H1 (cell line): ENCODE measurements around the gene DIPK1C. TPM values are rescaled to one million over a fixed set of nuclear protein-coding genes. Genes with fewer than 3 reads are reported as not detected.

Experiments
- CTCF ChIA-PET: fragments of 300-600 bp; sonication (Branson Sonifier 250); formaldehyde crosslinking; loops from one replicate; lab custom pipeline; 2021; ENCODE audit not compliant: partially characterized antibody; lab: Charles Lee
- POLR2A ChIA-PET: fragments of 300-600 bp; sonication (Branson Sonifier 250); formaldehyde crosslinking; loops from one replicate; lab custom pipeline; 2021; ENCODE audit warnings: inconsistent platforms; ENCODE audit not compliant: partially characterized antibody; lab: Charles Lee
- DNase-seq, 2 experiments: peaks; one replicate each; pipeline versions ENCODE4 v3.0.0 to v3.0.0-alpha.2; 2010 to 2022; ENCODE audit warnings: low spot score in 2 of 2, low read depth in 1 of 2, mixed read lengths in 1 of 2
- FAIRE-seq: peaks from 2 replicates; lab custom pipeline; 2011; peaks lifted over from hg19 to GRCh38; lab: Jason Lieb, UNC
- H2AFZ ChIP-seq: 2 replicates; pipeline ENCODE4 v1.8.1; 2012; ENCODE audit warnings: low read length, inconsistent platforms
- H2AK5ac ChIP-seq: 2 replicates; pipeline ENCODE4 v1.6.1; 2013; ENCODE audit warnings: low read depth, low read length
- H2BK120ac ChIP-seq: replicated peaks from 2 replicates; pipeline ENCODE3; 2013; ENCODE audit warnings: low read depth, low read length, inconsistent platforms
- H2BK12ac ChIP-seq: 2 replicates; pipeline ENCODE4 v1.6.1; 2013; ENCODE audit warnings: low read depth, low read length
- H2BK15ac ChIP-seq: 2 replicates; pipeline ENCODE4 v1.6.1; 2013; ENCODE audit warnings: low read length
- H2BK20ac ChIP-seq: 2 replicates; pipeline ENCODE4 v1.6.1; 2013; ENCODE audit warnings: low read length
- H2BK5ac ChIP-seq: 2 replicates; pipeline ENCODE4 v1.6.1; 2013; ENCODE audit warnings: low read depth, low read length
- H3K14ac ChIP-seq: 2 replicates; pipeline ENCODE4 v1.6.1; 2013; ENCODE audit warnings: inconsistent platforms; ENCODE audit not compliant: insufficient read length
- H3K18ac ChIP-seq: 2 replicates; pipeline ENCODE4 v1.6.1; 2013; ENCODE audit warnings: low read length; ENCODE audit errors: extremely low read depth
- H3K23ac ChIP-seq: 2 replicates; pipeline ENCODE4 v1.6.1; 2013; ENCODE audit warnings: inconsistent platforms; ENCODE audit not compliant: insufficient read length
- H3K23me2 ChIP-seq: 2 replicates; pipeline ENCODE4 v1.6.1; 2013; ENCODE audit warnings: low read depth, low read length
- H3K27ac ChIP-seq: 2 replicates; pipeline ENCODE4 v1.6.1; 2011; ENCODE audit warnings: low read depth, low read length, inconsistent platforms
- H3K27me3 ChIP-seq, 4 experiments: replicated peaks in 1 of 4; 1 replicate in 1 of 4; 2 replicates in 3 of 4; pipeline versions ENCODE4 v1.6.1 to v1.8.1; 2011 to 2013; ENCODE audit warnings: low read length in 3 of 4, mild to moderate bottlenecking in 3 of 4, inconsistent platforms in 2 of 4, mixed read lengths in 2 of 4, moderate library complexity in 1 of 4; ENCODE audit not compliant: control insufficient read depth in 3 of 4, insufficient read depth in 3 of 4; ENCODE audit errors: extremely low read depth in 1 of 4
- H3K36me3 ChIP-seq, 4 experiments: 2 replicates each; pipeline versions ENCODE4 v1.6.1 to v1.8.1; 2011 to 2013; ENCODE audit warnings: mild to moderate bottlenecking in 4 of 4, low read length in 3 of 4, moderate library complexity in 2 of 4, control low read depth in 1 of 4, inconsistent platforms in 1 of 4; ENCODE audit not compliant: insufficient read depth in 4 of 4, control insufficient read depth in 2 of 4
- H3K4ac ChIP-seq: replicated peaks from 2 replicates; pipeline ENCODE3; 2013; ENCODE audit warnings: low read length, low read depth, mixed read lengths, inconsistent platforms; ENCODE audit not compliant: insufficient read length
- H3K4me1 ChIP-seq, 4 experiments: replicated peaks in 1 of 4; 1 replicate in 1 of 4; 2 replicates in 3 of 4; pipeline versions ENCODE4 v1.6.1 to v1.8.1; 2011 to 2013; ENCODE audit warnings: low read length in 3 of 4, inconsistent platforms in 2 of 4, mixed read lengths in 1 of 4; ENCODE audit not compliant: insufficient read depth in 4 of 4, control insufficient read depth in 3 of 4
- H3K4me2 ChIP-seq, 2 experiments: 2 replicates each; pipeline versions ENCODE4 v1.6.1 to v1.8.1; 2011 to 2013; ENCODE audit warnings: low read depth in 2 of 2, low read length in 2 of 2, control low read depth in 1 of 2, inconsistent platforms in 1 of 2, mild to moderate bottlenecking in 1 of 2; ENCODE audit not compliant: insufficient read depth in 1 of 2
- H3K4me3 ChIP-seq, 4 experiments: fragments of 200-600, 300-600 bp in 1 of 4; sonication (generic), shearing (Covaris generic), sonication (Bioruptor Twin) in 1 of 4; 2 replicates each; pipeline versions ENCODE4 v1.5.1 to v1.8.1; 2011 to 2016; ENCODE audit warnings: low read length in 4 of 4, low read depth in 3 of 4, control low read depth in 2 of 4, inconsistent platforms in 2 of 4, mild to moderate bottlenecking in 2 of 4, mixed read lengths in 1 of 4, moderate library complexity in 1 of 4; ENCODE audit not compliant: insufficient read depth in 2 of 4; ENCODE audit errors: extremely low read depth in 1 of 4
- H3K56ac ChIP-seq: replicated peaks from 2 replicates; pipeline ENCODE3; 2013; ENCODE audit warnings: low read depth, mild to moderate bottlenecking, mixed read lengths, low read length, inconsistent platforms; ENCODE audit not compliant: insufficient read length
- H3K79me1 ChIP-seq: 2 replicates; pipeline ENCODE4 v1.6.1; 2013; ENCODE audit warnings: low read depth, low read length, control low read depth
- H3K79me2 ChIP-seq, 2 experiments: 2 replicates each; pipeline versions ENCODE4 v1.6.1 to v1.8.1; 2012 to 2013; ENCODE audit warnings: low read length in 2 of 2, mild to moderate bottlenecking in 2 of 2, inconsistent platforms in 1 of 2; ENCODE audit not compliant: insufficient read depth in 2 of 2, control insufficient read depth in 1 of 2
- H3K9ac ChIP-seq, 4 experiments: replicated peaks in 1 of 4; 1 replicate in 1 of 4; 2 replicates in 3 of 4; pipeline versions ENCODE4 v1.6.1 to v1.8.1; 2011 to 2013; ENCODE audit warnings: low read depth in 3 of 4, low read length in 3 of 4, control low read depth in 2 of 4, mild to moderate bottlenecking in 2 of 4, moderate library complexity in 2 of 4, inconsistent platforms in 1 of 4; ENCODE audit errors: extremely low read depth in 1 of 4
- H3K9me3 ChIP-seq, 2 experiments: 2 replicates each; pipeline versions ENCODE4 v1.6.1 to v1.8.1; 2012 to 2013; ENCODE audit warnings: mild to moderate bottlenecking in 2 of 2, moderate library complexity in 2 of 2, control low read depth in 1 of 2, inconsistent platforms in 1 of 2, low read depth in 1 of 2, low read length in 1 of 2, mixed read lengths in 1 of 2; ENCODE audit not compliant: insufficient read depth in 2 of 2
- H4K20me1 ChIP-seq, 2 experiments: replicated peaks in 1 of 2; 2 replicates each; pipeline versions ENCODE3 to v1.8.1; 2011 to 2013; ENCODE audit warnings: inconsistent platforms in 2 of 2, low read length in 2 of 2, mild to moderate bottlenecking in 1 of 2; ENCODE audit not compliant: insufficient read depth in 2 of 2, control insufficient read depth in 1 of 2
- H4K5ac ChIP-seq: 2 replicates; pipeline ENCODE4 v1.6.1; 2013; ENCODE audit warnings: low read length, low read depth, mixed read lengths, inconsistent platforms; ENCODE audit not compliant: insufficient read length
- H4K8ac ChIP-seq: 2 replicates; pipeline ENCODE4 v1.8.0; 2013; ENCODE audit warnings: mild to moderate bottlenecking, moderate library complexity, low read length, inconsistent platforms; ENCODE audit not compliant: insufficient read depth; ENCODE audit errors: extremely low read depth
- H4K91ac ChIP-seq: replicated peaks from 2 replicates; pipeline ENCODE3; 2013; ENCODE audit warnings: low read length, mixed read lengths, inconsistent platforms; ENCODE audit not compliant: insufficient read length
- CHD2 ChIP-seq: IDR thresholded peaks from 2 replicates; pipeline ENCODE4 v1.6.1; 2012; ENCODE audit warnings: low read length, improper control_type of control experiment
- JUN ChIP-seq: IDR thresholded peaks from 2 replicates; pipeline ENCODE4 v1.6.1; 2011; ENCODE audit warnings: low read depth, mild to moderate bottlenecking, improper control_type of control experiment, low read length
- KDM4A ChIP-seq: IDR thresholded peaks from one replicate; pipeline ENCODE4 v1.7.1; 2012; ENCODE audit warnings: low read depth, mild to moderate bottlenecking, moderate library complexity, low read length, inconsistent platforms; ENCODE audit not compliant: severe bottlenecking
- MAFK ChIP-seq: IDR thresholded peaks from 2 replicates; pipeline ENCODE4 v1.6.1; 2012; ENCODE audit warnings: low read depth, mild to moderate bottlenecking, improper control_type of control experiment, low read length
- RAD21 ChIP-seq, 2 experiments: IDR thresholded peaks in 1 of 2; conservative IDR thresholded peaks in 1 of 2; 2 replicates each; pipeline ENCODE4 v1.6.1; 2011; ENCODE audit warnings: low read depth in 2 of 2, low read length in 2 of 2, improper control_type of control experiment in 1 of 2, inconsistent platforms in 1 of 2, mild to moderate bottlenecking in 1 of 2, moderate library complexity in 1 of 2
- RFX5 ChIP-seq: IDR thresholded peaks from 2 replicates; pipeline ENCODE4 v1.6.1; 2011; ENCODE audit warnings: low read depth, low read length, improper control_type of control experiment, borderline replicate concordance
- WGBS, 2 experiments: shearing (Covaris generic) in 1 of 2; methylation state at CpG; one replicate each; pipeline versions ENCODE4 v1.1.6 to v1.1.7; 2013 to 2015; ENCODE audit warnings: low lambda C conversion rate in 2 of 2, mixed read lengths in 2 of 2, inconsistent platforms in 1 of 2, low coverage in 1 of 2, missing lambda C conversion rate in 1 of 2; ENCODE audit not compliant: insufficient replicate concordance in 2 of 2, insufficient coverage in 1 of 2, insufficient read length in 1 of 2; ENCODE audit errors: extremely low coverage in 1 of 2, missing lambda C conversion rate in 1 of 2; 5-methylcytosine and 5-hydroxymethylcytosine counted together
- polyA plus RNA-seq, 7 experiments: library from polyadenylated mRNA; depleted of rRNA in 3 of 7; stranded (reverse) in 5 of 7; unstranded in 2 of 7; fragments of >200 nt in 5 of 7; fragments of 200-250 nt in 2 of 7; gene quantifications; 1 replicate in 5 of 7; 2 replicates in 1 of 7; 4 replicates in 1 of 7; pipeline versions ENCODE4 v1.2.1 to v1.2.3, GENCODE V29; 2011 to 2013; ENCODE audit warnings: missing spikeins in 2 of 7, mixed read lengths in 2 of 7
- total RNA-seq: library from RNA; stranded (reverse); fragmentation: NEBNext Ultra II Directional; extraction: Animal tissue kit (Norgen Biotek cat#: 25700); gene quantifications from 2 replicates; pipeline ENCODE4 v1.2.1, GENCODE V29; 2021

DIPK1C gene
- total and polyA plus RNA-seq, 2 of the 8 experiments (the other 6 are each of a cell fraction or from before 2014, with no cell fraction given): 0.08 TPM; not detected in 1

- no peak overlapping the region for H4K91ac ChIP-seq
- no peak overlapping the region for H2BK20ac ChIP-seq
- H3K79me1 ChIP-seq: no peaks in the 10 kb centered on the region
- H3K27me3 ChIP-seq: peaks cover 0 to 1% (median 0%) of the 10 kb centered on the region in 4 experiments; a peak in 1 of 7 replicates
- H3K18ac ChIP-seq: no peak overlapping the region
- CTCF ChIA-PET: interaction anchor here (0.6 to 1.9 kb wide), 3 partner anchors 14 to 78 kb away, joined by 3 to 9 read pairs (median 3); no protein-coding TSS in a partner anchor
- H3K4ac ChIP-seq: no peak overlapping the region
- H3K4me2 ChIP-seq: no peak overlapping the region
- H3K4me1 ChIP-seq: no peaks in the 10 kb centered on the region; a peak in 1 of 7 replicates
- FAIRE-seq (no peak), DNase-seq (no peak)
- no peak overlapping the region for H4K5ac ChIP-seq
- H3K36me3 ChIP-seq: no peaks in the 10 kb centered on the region
- POLR2A ChIA-PET: no interaction called here
- H3K23me2 ChIP-seq: no peaks in the 10 kb centered on the region
- H3K27ac ChIP-seq: no peak overlapping the region
- peaks cover 0 to 3% of the 10 kb centered on the region in 2 experiments; a peak in 1 of 4 replicates for H3K9me3 ChIP-seq
- no peak overlapping the region for H3K4me3 ChIP-seq
- H2AFZ ChIP-seq: no peak overlapping the region
- no peaks in the 10 kb centered on the region for H3K79me2 ChIP-seq
- H2AK5ac ChIP-seq: no peak overlapping the region
- no peak overlapping the region for H4K8ac ChIP-seq
- H3K56ac ChIP-seq: no peak overlapping the region
- H2BK5ac ChIP-seq: no peak overlapping the region
- H3K23ac ChIP-seq: no peak overlapping the region
- 95% methylated on average over 3 of the region's 3 CpGs; no CpG with 5 or more reads in 1 of the 2 experiments for WGBS, 2 experiments
- H2BK15ac ChIP-seq: no peak overlapping the region
- no peak overlapping the region for H3K14ac ChIP-seq
- H4K20me1 ChIP-seq: no peaks in the 10 kb centered on the region
- no peak overlapping the region for H2BK120ac ChIP-seq
- no peak overlapping the region for H3K9ac ChIP-seq
- no peak overlapping the region for H2BK12ac ChIP-seq
- no peak for TF ChIP-seq RFX5
- TF ChIP-seq CHD2: no peak
- no peak for TF ChIP-seq JUN
- no peak for TF ChIP-seq MAFK
- TF ChIP-seq KDM4A: no peak
- no peak for TF ChIP-seq RAD21 (IDR thresholded peaks at IDR 0.05 in 1 of 2, conservative IDR thresholded peaks at IDR 0.05 in 1 of 2; ENCODE audit: low read depth in 2 of 2, low read length in 2 of 2)
Observed at GRCh38 chr18:74473976-74474640, 17.0 kb upstream of the DIPK1C start.
